HG02623 (cell line): ENCODE measurements around the gene KIAA1671.

Experiments used
- ATAC-seq: cut with Tn5 transposase; IDR thresholded peaks from one replicate; pipeline ENCODE4 v1.9.1; 2021; ENCODE audit warnings: moderate library complexity; ENCODE audit not compliant: unreplicated experiment

The KIAA1671 gene

GRCh38 chr22:25032066-25032465 is 79.5 kb downstream of the KIAA1671 start:
- ATAC-seq, result no peak

GRCh38 chr22:25035715-25036114 is 83.2 kb downstream of the KIAA1671 start:
- no peak for ATAC-seq

GRCh38 chr22:25038239-25038638 is 85.7 kb downstream of the KIAA1671 start:
- no peak for ATAC-seq

GRCh38 chr22:25038771-25039170 is 86.3 kb downstream of the KIAA1671 start:
- ATAC-seq, result no peak

GRCh38 chr22:25039255-25039654 is 86.7 kb downstream of the KIAA1671 start:
- no peak for ATAC-seq

- no peak for ATAC-seq
These were observed 87.2 kb downstream of the KIAA1671 start for GRCh38 chr22:25039754-25040153.

- ATAC-seq, result no peak
These were observed 92.6 kb downstream of the KIAA1671 start for GRCh38 chr22:25045159-25045558.

- no peak for ATAC-seq
These were observed 95.6 kb downstream of the KIAA1671 start for GRCh38 chr22:25048071-25048470.

GRCh38 chr22:25048659-25049647 is 96.4 kb downstream of the KIAA1671 start:
- ATAC-seq, result no peak

GRCh38 chr22:25049770-25050169 is 97.3 kb downstream of the KIAA1671 start:
- ATAC-seq, result no peak

GRCh38 chr22:25050566-25050965 is 98.0 kb downstream of the KIAA1671 start:
- ATAC-seq, result no peak

GRCh38 chr22:25051073-25051472 is 98.6 kb downstream of the KIAA1671 start:
- no peak for ATAC-seq

GRCh38 chr22:25051983-25052710 is 99.6 kb downstream of the KIAA1671 start:
- ATAC-seq, result no peak

GRCh38 chr22:25053153-25053805 is 100.8 kb downstream of the KIAA1671 start:
- ATAC-seq, result no peak

- ATAC-seq, result no peak
These were observed 102.5 kb downstream of the KIAA1671 start for GRCh38 chr22:25054943-25055511.

GRCh38 chr22:25057013-25057881 is 104.7 kb downstream of the KIAA1671 start:
- ATAC-seq, result no peak

GRCh38 chr22:25059438-25059837 is 106.9 kb downstream of the KIAA1671 start:
- no peak for ATAC-seq

- ATAC-seq, result no peak
These were observed 108.1 kb downstream of the KIAA1671 start for GRCh38 chr22:25060522-25061071.

- no peak for ATAC-seq
These were observed 108.6 kb downstream of the KIAA1671 start for GRCh38 chr22:25061134-25061533.
